IMR-90 (cell line): ENCODE measurements around the gene LYSMD2. TPM values are rescaled to one million over a fixed set of nuclear protein-coding genes. Genes with fewer than 3 reads are reported as not detected.

Experiments used
- ATAC-seq: fragments of 200-7000 bp; cut with Tn5 transposase; 2 replicates; pipeline ENCODE4 v1.9.1; 2020; ENCODE audit warnings: low read depth, mild to moderate bottlenecking, moderate library complexity
- BruUV-seq: library from RNA; stranded (reverse); fragments of 400-500 nt; replicated peaks from 2 replicates; lab custom pipeline; 2021; lab: Mats Ljungman, UMichigan
- CTCF ChIA-PET: fragments of 300-600 bp; formaldehyde crosslinking; extraction: SDS; loops from one replicate; lab custom pipeline; 2021; ENCODE audit warnings: antibody characterized with exemption; lab: Yijun Ruan, JAX
- POLR2A ChIA-PET: fragments of 300-600 bp; sonication (Branson Sonifier 250); formaldehyde crosslinking; loops from one replicate; lab custom pipeline; 2022; ENCODE audit warnings: antibody characterized with exemption; ENCODE audit not compliant: unreplicated experiment; lab: Charles Lee
- DNase-seq: peaks from one replicate; pipeline ENCODE4 v3.0.0; 2013
- H2AFZ ChIP-seq: replicated peaks from 2 replicates; pipeline ENCODE3; 2013; ENCODE audit warnings: low read length, mild to moderate bottlenecking; ENCODE audit not compliant: poor library complexity
- H2AK5ac ChIP-seq: 2 replicates; pipeline ENCODE4 v1.6.1; 2013; ENCODE audit warnings: low read depth, low read length, inconsistent platforms
- H2AK9ac ChIP-seq: replicated peaks from 2 replicates; pipeline ENCODE3; 2013; ENCODE audit warnings: mild to moderate bottlenecking, low read depth, low read length, moderate library complexity; ENCODE audit not compliant: poor library complexity
- H2BK120ac ChIP-seq: 2 replicates; pipeline ENCODE4 v1.6.1; 2013; ENCODE audit warnings: low read depth, low read length, inconsistent platforms
- H2BK15ac ChIP-seq: 3 replicates; pipeline ENCODE4 v1.6.1; 2013; ENCODE audit warnings: low read depth, low read length, inconsistent platforms
- H2BK20ac ChIP-seq: 2 replicates; pipeline ENCODE4 v1.6.1; 2013; ENCODE audit warnings: low read depth, mild to moderate bottlenecking, inconsistent platforms, low read length, moderate library complexity
- H2BK5ac ChIP-seq: 2 replicates; pipeline ENCODE4 v1.6.1; 2013; ENCODE audit warnings: mild to moderate bottlenecking, low read depth, low read length, inconsistent platforms; ENCODE audit not compliant: poor library complexity, severe bottlenecking
- H3K14ac ChIP-seq: replicated peaks from 2 replicates; pipeline ENCODE4 v1.6.1; 2013; ENCODE audit warnings: low read depth, low read length, inconsistent platforms
- H3K18ac ChIP-seq: 2 replicates; pipeline ENCODE4 v1.6.1; 2013; ENCODE audit warnings: low read depth, low read length, control low read depth
- H3K23ac ChIP-seq: 2 replicates; pipeline ENCODE4 v1.6.1; 2013; ENCODE audit warnings: low read depth, low read length, inconsistent platforms
- H3K27ac ChIP-seq: 2 replicates; pipeline ENCODE4 v1.5.1; 2013; ENCODE audit warnings: mild to moderate bottlenecking, control low read depth, low read length; ENCODE audit not compliant: insufficient read depth
- H3K27me3 ChIP-seq: 2 replicates; pipeline ENCODE4 v1.6.1; 2013; ENCODE audit warnings: low read length; ENCODE audit not compliant: control insufficient read depth, insufficient read depth
- H3K36me3 ChIP-seq: 2 replicates; pipeline ENCODE4 v1.6.1; 2013; ENCODE audit warnings: low read length, mixed read lengths; ENCODE audit not compliant: control insufficient read depth, insufficient read depth
- H3K4ac ChIP-seq: 2 replicates; pipeline ENCODE4 v1.6.1; 2013; ENCODE audit warnings: low read depth, low read length, inconsistent platforms
- H3K4me1 ChIP-seq: 2 replicates; pipeline ENCODE4 v1.6.1; 2013; ENCODE audit warnings: low read length, mixed read lengths; ENCODE audit not compliant: control insufficient read depth, insufficient read depth
- H3K4me2 ChIP-seq: 2 replicates; pipeline ENCODE4 v1.6.1; 2013; ENCODE audit warnings: low read depth, mild to moderate bottlenecking, control low read depth, low read length, moderate library complexity
- H3K4me3 ChIP-seq: 2 replicates; pipeline ENCODE4 v1.5.1; 2013; ENCODE audit warnings: low read depth, mild to moderate bottlenecking, control low read depth, low read length, moderate library complexity; ENCODE audit not compliant: insufficient read depth
- H3K56ac ChIP-seq: 2 replicates; pipeline ENCODE4 v1.6.1; 2013; ENCODE audit warnings: low read length, inconsistent platforms; ENCODE audit not compliant: insufficient read depth; ENCODE audit errors: extremely low read depth
- H3K79me1 ChIP-seq, 2 experiments: 2 replicates each; pipeline ENCODE4 v1.6.1; 2013; ENCODE audit warnings: low read length in 2 of 2, inconsistent platforms in 1 of 2, low read depth in 1 of 2
- H3K9ac ChIP-seq: 2 replicates; pipeline ENCODE4 v1.6.1; 2013; ENCODE audit warnings: low read depth, low read length, control low read depth
- H3K9me1 ChIP-seq: 2 replicates; pipeline ENCODE4 v1.6.1; 2013; ENCODE audit warnings: low read length, inconsistent platforms; ENCODE audit not compliant: insufficient read depth
- H3K9me3 ChIP-seq: 2 replicates; pipeline ENCODE4 v1.6.1; 2013; ENCODE audit warnings: low read length; ENCODE audit not compliant: control insufficient read depth, insufficient read depth
- H4K20me1 ChIP-seq: 2 replicates; pipeline ENCODE4 v1.6.1; 2013; ENCODE audit warnings: low read length, inconsistent platforms; ENCODE audit not compliant: insufficient read depth
- H4K5ac ChIP-seq: 2 replicates; pipeline ENCODE4 v1.6.1; 2013; ENCODE audit warnings: mild to moderate bottlenecking, low read depth, low read length, control low read depth
- H4K8ac ChIP-seq, 2 experiments: 2 replicates each; pipeline ENCODE4 v1.6.1; 2013; ENCODE audit warnings: low read depth in 2 of 2, low read length in 2 of 2, control low read depth in 1 of 2, inconsistent platforms in 1 of 2
- H4K91ac ChIP-seq: 2 replicates; pipeline ENCODE4 v1.6.1; 2013; ENCODE audit warnings: low read depth, low read length, inconsistent platforms; ENCODE audit not compliant: insufficient read depth
- MAZ ChIP-seq: IDR thresholded peaks from 2 replicates; pipeline ENCODE4 v1.6.1; 2012; ENCODE audit warnings: low read depth, mild to moderate bottlenecking, low read length, improper control_type of control experiment, moderate library complexity, borderline replicate concordance
- MXI1 ChIP-seq: IDR thresholded peaks from 2 replicates; pipeline ENCODE4 v1.6.1; 2012; ENCODE audit warnings: low read depth, mild to moderate bottlenecking, low read length, moderate library complexity, borderline replicate concordance
- RCOR1 ChIP-seq: IDR thresholded peaks from 2 replicates; pipeline ENCODE4 v1.6.1; 2012; ENCODE audit warnings: mild to moderate bottlenecking, low read length, improper control_type of control experiment; ENCODE audit not compliant: insufficient replicate concordance
- RFX5 ChIP-seq: IDR thresholded peaks from 2 replicates; pipeline ENCODE4 v1.8.0; 2012; ENCODE audit warnings: low read depth, mild to moderate bottlenecking, low read length, moderate library complexity
- WGBS, 2 experiments: methylation state at CpG; one replicate each; pipeline versions ENCODE4 v1.1.5 to v1.1.7; 2013; ENCODE audit warnings: missing lambda C conversion rate in 2 of 2; ENCODE audit not compliant: insufficient read length in 1 of 2; ENCODE audit errors: extremely low coverage in 2 of 2; 5-methylcytosine and 5-hydroxymethylcytosine counted together
- dilution Hi-C: fragments of 300-500 bp; cut with HindIII; formaldehyde crosslinking; loops from one replicate; pipeline ENCODE4 v1.14.3; 2018; ENCODE audit warnings: low sequenced_read_pairs; ENCODE audit not compliant: unreplicated experiment
- in situ Hi-C: fragments of 300-500 bp; cut with MboI; formaldehyde crosslinking; loops from 3 replicates; pipeline ENCODE4 v1.14.3; 2019; ENCODE audit warnings: low sequenced_read_pairs, inconsistent platforms, mixed read lengths
- intact Hi-C: fragments of 100-400 bp; cut with micrococcal nuclease; formaldehyde crosslinking; loops from 2 replicates; pipeline ENCODE4 v1.10.0; 2022
- polyA plus RNA-seq, 3 experiments: library from polyadenylated mRNA; depleted of rRNA; stranded (reverse); fragments of >200 nt; gene quantifications; 2 replicates each; pipeline ENCODE4 v1.2.3, GENCODE V29; 2012; ENCODE audit warnings: low replicate concordance in 1 of 3
- total RNA-seq: library from RNA; depleted of rRNA; stranded (reverse); fragments of >200 nt; gene quantifications from 2 replicates; pipeline ENCODE4 v1.2.3, GENCODE V29; 2012

The LYSMD2 gene
- total and polyA plus RNA-seq, 2 of the 4 experiments (the other 2 are of a cell fraction), result 5.9 to 6.0 TPM

DNA sequence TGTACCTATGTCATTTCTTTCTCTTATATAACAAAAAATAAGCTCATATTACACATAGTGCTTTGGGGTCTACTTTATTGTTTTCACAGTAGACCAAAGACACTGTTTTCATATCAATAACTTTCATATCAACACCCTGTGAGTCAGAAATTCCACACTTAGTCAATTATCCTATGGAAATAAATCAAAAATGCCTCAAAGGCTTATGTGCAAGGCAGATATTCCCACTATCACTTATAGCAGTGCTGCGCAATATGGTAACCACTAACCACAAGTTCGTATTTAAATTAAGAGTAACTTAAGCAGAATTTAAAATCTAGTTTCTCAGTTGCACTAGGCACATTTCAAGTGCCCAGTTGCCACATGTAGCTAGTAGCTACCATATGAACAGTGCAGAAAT is 40.3 kb downstream of the LYSMD2 start:
- in situ Hi-C loops (no loop called here), dilution Hi-C loops (no loop called here), intact Hi-C loops (no loop called here)
- Histone ChIP-seq H2BK15ac (no peak overlapping the region), H2BK5ac (no peak overlapping the region), H2BK120ac (no peak overlapping the region), H2BK20ac (no peak overlapping the region), H3K9me1 (no peaks in the 10 kb centered on the region), H3K9me3 (no peaks in the 10 kb centered on the region), H3K18ac (no peak overlapping the region), H3K4me2 (no peak overlapping the region), H2AK5ac (no peak overlapping the region), H3K4me3 (no peak overlapping the region), H3K79me1 (no peaks in the 10 kb centered on the region), H4K91ac (no peak overlapping the region), H3K4ac (no peak overlapping the region), H4K20me1 (no peaks in the 10 kb centered on the region), H3K9ac (no peak overlapping the region), H2AFZ (no peak overlapping the region), H4K8ac (no peak overlapping the region), H3K27ac (no peak overlapping the region), H3K27me3 (peaks cover 17% of the 10 kb centered on the region), H3K36me3 (no peaks in the 10 kb centered on the region), H3K4me1 (no peaks in the 10 kb centered on the region), H3K14ac (no peak overlapping the region), H3K56ac (no peak overlapping the region), H3K23ac (no peak overlapping the region), H4K5ac (no peak overlapping the region), H2AK9ac (no peak overlapping the region)
- ChIA-PET CTCF (no interaction called here), POLR2A (no interaction called here)
- TF ChIP-seq MXI1, result no peak
- no peak for TF ChIP-seq RCOR1
- TF ChIP-seq RFX5, result no peak
- TF ChIP-seq MAZ, result no peak
- no TSS peak for BruUV-seq
- WGBS, 2 experiments, result 75% methylated on average over 2 of the region's 2 CpGs; no CpG with 5 or more reads in 1 of the 2 experiments
- ATAC-seq, result no peak
- no peak for DNase-seq
